AG10803 (cell line): ENCODE measurements around the gene CPE.
A peak's percentile ranks its signal among the peaks of the same experiment; 100 is the strongest.

ENCODE experiments used
- DNase-seq: peaks from one replicate; pipeline ENCODE4 v3.0.0; 2010; ENCODE audit warnings: low read depth
- H3K4me3 ChIP-seq: 2 replicates; pipeline ENCODE4 v1.5.1; 2011; ENCODE audit warnings: mild to moderate bottlenecking, low read length, control low read depth
- TF ChIP-seq, protein P1 (sequence below): conservative IDR thresholded peaks from 2 replicates; pipeline ENCODE4 v1.5.1; 2011; ENCODE audit warnings: mild to moderate bottlenecking, low read length, control low read depth, inconsistent platforms

Gene CPE

DNA sequence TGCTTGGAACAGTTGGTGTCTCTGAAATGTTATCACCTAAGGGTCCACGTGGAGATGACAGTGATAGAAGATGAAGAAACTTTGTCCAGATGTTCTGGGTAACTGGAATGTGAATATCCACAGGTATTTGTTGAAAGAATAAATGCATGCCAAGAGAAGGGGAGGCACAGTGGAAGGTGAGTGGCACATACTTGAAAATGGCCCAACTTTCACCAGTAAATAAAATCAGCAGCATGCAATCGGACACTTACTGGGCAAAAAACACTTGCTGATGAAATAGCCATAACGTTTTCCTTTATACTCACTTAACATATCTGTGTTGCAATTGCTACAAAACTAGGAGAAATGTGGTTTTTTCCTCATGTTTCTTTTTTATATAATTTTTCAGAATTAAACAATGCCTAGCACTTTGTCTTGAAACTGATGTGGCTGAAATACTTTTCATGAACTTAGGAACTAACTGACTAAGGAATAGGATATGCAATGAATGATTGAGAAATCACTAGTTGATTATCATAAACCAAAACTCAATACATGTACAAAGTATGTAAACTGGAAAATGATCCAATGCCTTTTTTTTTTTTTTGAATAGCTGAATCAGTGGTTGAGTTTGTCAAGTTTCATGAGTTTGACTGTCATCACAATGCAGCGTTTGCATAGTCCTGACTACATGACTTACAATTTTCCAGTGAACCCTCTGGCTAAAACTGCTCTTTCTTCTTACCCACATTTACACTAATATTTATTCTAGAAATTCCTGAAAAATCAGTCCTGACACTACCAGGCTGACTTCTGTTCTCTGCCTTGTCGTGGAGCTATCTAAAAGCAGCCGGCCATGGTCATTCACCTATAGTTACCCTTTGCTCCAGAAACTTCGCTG is 127.4 kb downstream of the CPE start:
- H3K4me3 ChIP-seq = no peak overlapping the region
- TF ChIP-seq, protein P1, sequence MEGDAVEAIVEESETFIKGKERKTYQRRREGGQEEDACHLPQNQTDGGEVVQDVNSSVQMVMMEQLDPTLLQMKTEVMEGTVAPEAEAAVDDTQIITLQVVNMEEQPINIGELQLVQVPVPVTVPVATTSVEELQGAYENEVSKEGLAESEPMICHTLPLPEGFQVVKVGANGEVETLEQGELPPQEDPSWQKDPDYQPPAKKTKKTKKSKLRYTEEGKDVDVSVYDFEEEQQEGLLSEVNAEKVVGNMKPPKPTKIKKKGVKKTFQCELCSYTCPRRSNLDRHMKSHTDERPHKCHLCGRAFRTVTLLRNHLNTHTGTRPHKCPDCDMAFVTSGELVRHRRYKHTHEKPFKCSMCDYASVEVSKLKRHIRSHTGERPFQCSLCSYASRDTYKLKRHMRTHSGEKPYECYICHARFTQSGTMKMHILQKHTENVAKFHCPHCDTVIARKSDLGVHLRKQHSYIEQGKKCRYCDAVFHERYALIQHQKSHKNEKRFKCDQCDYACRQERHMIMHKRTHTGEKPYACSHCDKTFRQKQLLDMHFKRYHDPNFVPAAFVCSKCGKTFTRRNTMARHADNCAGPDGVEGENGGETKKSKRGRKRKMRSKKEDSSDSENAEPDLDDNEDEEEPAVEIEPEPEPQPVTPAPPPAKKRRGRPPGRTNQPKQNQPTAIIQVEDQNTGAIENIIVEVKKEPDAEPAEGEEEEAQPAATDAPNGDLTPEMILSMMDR = no peak
- DNase-seq = peak; percentile 77

DNA sequence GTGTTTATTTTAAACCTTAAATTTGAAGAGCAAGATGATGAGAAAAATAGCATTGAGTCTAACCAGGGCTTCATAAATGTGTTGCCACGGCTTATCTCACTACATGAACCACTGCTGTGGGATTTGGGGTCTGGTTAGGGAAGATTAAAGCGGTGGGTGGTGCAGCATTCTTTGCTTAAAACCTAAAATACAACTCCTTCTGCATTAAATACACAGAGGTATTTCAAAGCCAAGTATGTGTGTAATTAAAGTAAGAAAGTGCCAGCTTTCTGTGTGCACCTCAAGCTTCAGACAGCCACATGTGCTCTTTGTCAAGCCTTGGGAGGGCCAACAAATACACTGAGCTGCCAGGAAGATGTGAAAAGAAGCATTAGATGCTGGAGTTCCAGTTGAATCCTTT is 128.0 kb downstream of the CPE start:
- H3K4me3 ChIP-seq = no peak overlapping the region
- TF ChIP-seq, protein P1 = no peak
- no peak for DNase-seq

DNA sequence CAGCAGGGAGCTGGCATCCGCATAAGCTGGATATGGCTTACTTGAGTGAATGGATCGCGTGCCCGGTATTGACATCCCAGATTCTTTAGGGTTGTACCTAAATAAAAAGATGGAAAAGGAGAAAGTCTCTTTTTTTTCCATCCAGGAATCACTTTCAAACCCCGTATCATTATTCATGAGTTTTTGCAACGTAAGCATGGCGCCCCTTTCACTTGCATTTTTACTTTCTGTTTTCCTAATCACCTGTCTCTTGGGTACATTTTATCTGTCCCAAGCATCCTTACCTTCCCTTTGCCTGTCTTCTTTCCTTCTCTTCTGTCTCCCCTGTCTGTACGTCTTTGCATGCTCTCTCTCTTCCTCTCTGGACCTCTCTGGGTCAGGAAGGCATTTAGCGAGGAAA is 128.6 kb downstream of the CPE start:
- TF ChIP-seq, protein P1 = no peak
- no peak overlapping the region for H3K4me3 ChIP-seq
- no peak for DNase-seq

DNA sequence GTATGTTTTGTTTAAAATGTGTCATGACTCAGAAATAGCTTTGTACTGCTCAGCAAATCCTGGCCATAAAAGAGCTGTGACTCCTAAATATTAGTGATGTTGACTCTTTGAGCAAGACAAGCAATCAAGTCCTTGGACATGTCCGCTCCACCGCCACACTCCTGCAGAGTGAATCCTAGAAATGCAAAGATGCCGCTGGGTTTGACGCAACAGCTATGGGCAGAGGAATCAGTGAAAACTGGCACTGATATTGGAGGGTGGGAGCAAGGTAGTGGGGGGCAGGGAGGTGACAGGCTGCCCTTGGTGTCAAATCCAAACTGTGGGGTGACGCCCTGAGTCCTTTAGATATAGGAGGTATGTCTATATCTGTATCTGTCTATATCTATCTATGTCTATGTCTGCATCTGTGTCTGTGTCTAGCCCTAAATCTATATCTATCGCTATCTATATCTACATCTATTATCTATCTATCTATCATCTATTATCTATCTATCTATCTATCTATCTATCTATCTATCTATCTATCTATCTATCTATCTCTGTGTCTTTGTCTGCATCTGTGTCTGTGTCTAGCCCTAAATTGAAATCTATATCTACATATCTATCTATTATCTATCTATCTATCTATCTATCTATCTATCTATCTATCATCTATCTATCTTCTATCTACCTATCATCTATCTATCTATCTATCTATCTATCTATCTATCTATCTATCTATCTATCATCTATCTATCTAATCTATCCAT is 129.7 kb downstream of the CPE start:
- TF ChIP-seq, protein P1 = no peak
- H3K4me3 ChIP-seq = no peak overlapping the region
- no peak for DNase-seq

DNA sequence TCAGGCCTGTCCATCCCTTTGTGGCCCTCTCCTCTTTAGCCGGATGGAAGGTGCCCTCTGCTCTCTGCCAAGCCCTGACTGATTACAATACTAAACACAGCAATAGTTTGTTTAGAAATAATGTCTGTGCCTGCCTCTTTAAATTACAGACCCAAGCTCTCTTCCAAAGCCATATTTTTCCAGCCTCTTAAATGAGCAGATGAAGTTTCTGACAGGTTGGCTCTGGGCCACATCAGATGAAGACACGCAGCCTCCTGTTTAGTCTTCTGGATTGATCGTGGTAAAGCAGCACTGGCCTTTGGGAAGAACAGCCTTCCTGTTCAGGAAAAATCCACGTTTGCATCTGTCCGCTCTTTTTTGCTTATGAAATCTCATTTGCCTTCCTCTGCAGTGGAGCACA is 133.6 kb downstream of the CPE start:
- no peak overlapping the region for H3K4me3 ChIP-seq
- TF ChIP-seq, protein P1 = no peak
- no peak for DNase-seq

DNA sequence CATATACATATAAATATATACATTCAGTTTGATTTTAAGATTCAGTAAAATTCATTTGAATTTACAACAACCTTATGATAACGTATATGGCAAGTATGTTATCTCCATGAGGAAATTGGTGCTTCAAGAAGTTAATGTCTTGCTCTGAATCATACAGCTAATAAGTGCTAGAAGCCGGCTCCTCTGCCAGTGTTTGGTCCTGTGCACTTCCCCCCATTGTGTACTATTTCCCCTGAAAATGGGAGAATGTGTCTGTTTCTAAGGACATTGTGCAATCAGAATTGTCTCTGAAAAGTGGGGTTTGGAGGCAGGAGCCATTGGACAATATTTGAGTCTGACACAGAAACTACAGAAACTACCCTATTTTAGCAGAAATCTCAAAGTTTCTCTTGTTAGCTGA is 135.9 kb downstream of the CPE start:
- TF ChIP-seq, protein P1 = no peak
- no peak overlapping the region for H3K4me3 ChIP-seq
- DNase-seq = no peak

DNA sequence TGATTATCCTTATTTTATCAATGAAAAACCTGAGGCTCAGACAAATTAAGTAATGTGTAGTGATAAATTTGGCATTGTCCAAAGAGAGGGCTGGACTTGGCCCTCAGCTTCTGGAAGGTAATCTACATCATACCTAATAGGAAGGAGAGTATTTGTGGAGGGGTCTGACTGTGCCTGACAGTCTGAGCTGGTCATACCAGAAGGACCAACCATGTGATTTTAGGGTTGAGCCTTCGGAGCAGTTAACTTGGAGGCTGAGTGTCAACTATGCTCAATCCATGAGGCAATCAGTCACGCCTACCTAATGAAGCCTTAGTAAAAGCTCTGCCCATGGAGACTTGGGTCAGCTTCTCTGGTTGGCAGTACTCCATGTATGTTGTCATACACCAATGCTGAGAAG is 136.4 kb downstream of the CPE start:
- no peak for DNase-seq
- no peak overlapping the region for H3K4me3 ChIP-seq
- TF ChIP-seq, protein P1 = no peak
